Stimulated activated naive CD8-positive, alpha-beta T cell treated with anti-CD3 and anti-CD28 coated beads, Interleukin-15, amount 100 ng/mL, for 72 hours (primary cell): ENCODE measurements around the gene NAA35.
A peak's percentile ranks its signal among the peaks of the same experiment; 100 is the strongest.

Experiments
- ATAC-seq: fragments of 150-1000 bp; cut with Tn5 transposase; 2 replicates; pipeline ENCODE4 v1.10.0; 2021; ENCODE audit warnings: mild to moderate bottlenecking, moderate library complexity
- DNase-seq, 2 donors: peaks; one replicate each; pipeline ENCODE4 v3.0.0; 2021 to 2022
- H3K27ac Mint-ChIP-seq, 2 donors: one replicate each; pipeline ENCODE4 v1.8.0; 2022; ENCODE audit warnings: mild to moderate bottlenecking in 2 of 2, mixed read lengths in 2 of 2, moderate library complexity in 2 of 2
- H3K27me3 Mint-ChIP-seq: one replicate; pipeline ENCODE4 v1.8.0; 2022; ENCODE audit warnings: mixed read lengths
- H3K4me1 Mint-ChIP-seq: one replicate; pipeline ENCODE4 v1.8.0; 2022; ENCODE audit warnings: mild to moderate bottlenecking, mixed read lengths
- H3K4me3 Mint-ChIP-seq, 2 donors: one replicate each; pipeline ENCODE4 v1.8.0; 2022; ENCODE audit warnings: mild to moderate bottlenecking in 2 of 2, mixed read lengths in 2 of 2, moderate library complexity in 1 of 2
- H3K9me3 Mint-ChIP-seq, 2 donors: one replicate each; pipeline ENCODE4 v1.8.0; 2022; ENCODE audit warnings: mixed read lengths in 2 of 2

NAA35 gene

DNA sequence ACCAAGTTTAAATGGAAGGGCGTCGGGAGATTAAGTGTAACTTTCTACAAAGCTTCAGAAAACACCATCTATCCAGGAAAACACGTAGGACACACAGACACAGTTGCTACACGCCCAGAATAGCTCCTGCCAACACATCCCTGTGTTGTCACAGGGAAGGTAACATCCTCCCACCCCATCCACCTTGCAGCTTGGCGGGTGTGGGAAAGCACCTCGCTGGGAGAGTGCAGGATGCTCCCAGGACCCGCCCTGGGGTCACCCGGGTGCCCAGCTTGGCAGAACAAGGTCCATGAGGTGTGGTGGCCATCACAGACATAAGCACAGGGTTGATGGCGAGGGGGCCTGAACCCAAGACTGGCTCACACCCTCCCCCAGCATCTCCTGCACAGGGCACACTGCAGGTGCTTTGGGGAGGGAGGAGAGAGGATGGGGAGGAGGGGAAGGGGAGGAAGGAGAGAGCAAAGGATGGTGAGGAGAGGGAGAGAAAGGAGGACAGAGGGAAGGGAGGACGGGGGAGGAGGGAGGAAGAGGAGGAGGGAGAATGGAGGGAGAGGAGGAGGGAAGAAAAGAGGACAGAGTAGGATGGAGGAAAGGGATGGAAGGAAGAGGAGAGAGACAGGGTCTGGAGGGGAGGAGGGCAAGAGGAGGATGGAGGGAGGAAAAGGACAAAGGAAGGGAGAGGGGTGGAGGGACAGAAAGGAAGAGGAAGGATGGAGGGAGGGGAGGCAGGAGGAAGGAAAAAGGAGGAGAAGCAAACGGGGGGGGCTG is 121.2 kb downstream of the NAA35 start:
- no peaks in the 10 kb centered on the region for H3K27me3 Mint-ChIP-seq
- no peak overlapping the region for H3K4me3 Mint-ChIP-seq
- ATAC-seq (no peak), DNase-seq (no peak)
- no peaks in the 10 kb centered on the region for H3K9me3 Mint-ChIP-seq
- H3K4me1 Mint-ChIP-seq: no peaks in the 10 kb centered on the region
- no peak overlapping the region for H3K27ac Mint-ChIP-seq

DNA sequence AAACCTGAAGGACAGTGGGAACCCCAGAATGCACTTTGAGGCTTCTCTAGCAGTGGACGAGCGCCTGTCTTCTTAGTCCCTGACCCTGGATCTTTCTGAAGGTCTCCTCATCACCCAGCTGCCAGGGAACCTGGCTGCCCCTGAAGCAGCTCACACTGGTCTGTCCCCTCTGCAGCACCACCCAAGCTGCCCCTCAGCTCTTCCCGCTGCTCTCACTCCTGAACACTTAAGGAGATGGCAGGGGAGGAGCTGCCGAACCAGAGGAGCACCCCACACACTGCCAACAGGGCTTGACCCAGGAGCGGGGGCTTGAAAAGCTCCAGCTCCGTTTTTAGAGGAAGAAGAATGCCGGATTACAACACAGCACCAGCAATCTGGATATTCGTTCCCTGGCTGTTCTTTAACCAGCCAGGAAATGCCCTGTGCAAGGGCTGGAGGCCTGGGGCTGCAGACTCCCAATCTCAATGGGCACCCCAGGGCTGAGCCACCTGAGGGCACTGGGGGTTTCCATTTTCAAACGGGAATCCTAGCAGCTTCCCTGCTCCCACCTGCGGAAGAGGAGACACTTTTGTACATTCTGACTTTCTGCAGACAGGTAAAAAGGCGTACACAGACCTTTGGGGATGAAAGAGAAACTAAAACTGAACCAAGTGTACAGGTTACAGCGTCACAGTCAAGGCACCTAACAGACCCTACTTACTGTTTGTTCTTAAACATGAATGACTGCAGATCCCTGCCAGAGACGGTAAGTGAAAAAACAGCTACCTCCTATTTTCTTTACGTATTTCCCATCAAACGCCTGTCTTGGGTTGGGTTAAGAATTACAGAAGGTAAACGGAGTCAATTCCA is 122.1 kb downstream of the NAA35 start:
- Mint-ChIP-seq H3K4me3 (no peak overlapping the region), H3K27ac (no peak overlapping the region), H3K27me3 (no peaks in the 10 kb centered on the region), H3K9me3 (no peaks in the 10 kb centered on the region), H3K4me1 (no peaks in the 10 kb centered on the region)
- DNase-seq: no peak
- no peak for ATAC-seq

DNA sequence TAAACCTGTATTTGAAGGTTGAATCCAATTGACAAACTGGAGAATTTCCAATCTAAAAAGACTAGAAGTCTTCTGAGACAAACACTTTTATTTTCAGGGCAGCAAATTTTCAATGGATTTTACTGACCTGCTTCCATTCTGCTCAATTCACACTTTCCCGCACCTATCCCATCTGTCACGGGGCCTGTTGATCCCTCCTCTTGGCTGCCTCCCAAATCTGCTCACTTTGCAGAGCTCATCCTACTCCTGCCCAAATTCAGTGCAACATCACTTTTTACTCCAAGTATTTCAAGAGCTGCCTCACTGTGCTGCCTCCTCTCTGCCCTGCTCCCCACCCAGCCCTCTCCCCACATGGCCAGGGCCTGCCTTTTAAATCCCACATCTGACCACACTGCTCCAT is 123.3 kb downstream of the NAA35 start:
- Mint-ChIP-seq H3K27ac (no peak overlapping the region), H3K9me3 (no peaks in the 10 kb centered on the region)
- no peak for DNase-seq

DNA sequence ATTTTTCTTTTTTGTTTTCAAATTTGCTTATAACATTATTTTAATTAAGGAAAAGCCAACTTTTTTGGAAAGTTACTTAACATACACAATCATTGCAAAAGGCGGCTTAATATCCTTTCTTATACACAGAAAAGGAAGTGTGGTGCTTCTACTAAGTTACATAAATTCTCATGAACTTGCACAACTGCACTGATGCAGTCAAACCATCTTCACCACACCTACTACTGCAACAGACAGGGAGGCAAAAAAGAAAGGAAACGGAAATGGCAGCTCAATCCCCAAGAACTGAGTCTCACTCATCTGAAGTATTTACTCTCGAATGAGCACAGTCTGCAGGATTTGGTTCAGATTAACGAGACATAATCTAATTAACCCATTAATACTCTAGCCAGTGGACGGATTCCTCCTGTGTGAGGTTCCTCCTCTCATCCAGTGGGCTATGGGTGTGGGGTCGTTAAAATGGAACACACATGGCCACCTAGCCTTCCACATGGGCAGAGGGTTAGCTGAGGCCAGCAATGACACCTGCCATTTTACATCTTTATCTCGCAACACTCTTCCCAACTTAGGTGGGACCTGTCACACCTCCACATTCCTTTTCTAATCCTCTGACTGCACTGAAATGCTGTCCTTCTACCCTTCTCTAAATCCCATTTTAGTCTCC is 128.4 kb downstream of the NAA35 start:
- Mint-ChIP-seq H3K4me1 (peaks cover 10% of the 10 kb centered on the region), H3K4me3 (no peak overlapping the region), H3K27me3 (no peaks in the 10 kb centered on the region), H3K9me3 (no peaks in the 10 kb centered on the region), H3K27ac (peak overlapping the region in 1 of 2 donors; percentile 42)
- ATAC-seq: no peak
- DNase-seq: no peak

More for the DNA sequence above, 123.3 kb downstream of the NAA35 start:
- no peaks in the 10 kb centered on the region for H3K27me3 Mint-ChIP-seq
- no peak for ATAC-seq
- H3K4me1 Mint-ChIP-seq: no peaks in the 10 kb centered on the region
- no peak overlapping the region for H3K4me3 Mint-ChIP-seq
